ENCODE measurements around the gene HIRA.
A peak's percentile ranks its signal among the peaks of the same experiment; 100 is the strongest.
"Not testable (repeated sequence)": the region's sequence is repeated elsewhere in the genome, so short reads cannot be mapped to it uniquely, and the experiment has no call there.

The HIRA gene

GRCh38 chr22:19463008-19463407, 31.5 kb upstream of the HIRA start:
- DNase-seq (ENCODE audit: low spot score) = no peak

- DNase-seq (ENCODE audit: low spot score) = no peak
Observed at GRCh38 chr22:19461506-19461905, 30.0 kb upstream of the HIRA start.

GRCh38 chr22:19460036-19460435, 28.5 kb upstream of the HIRA start:
- no peak for DNase-seq (ENCODE audit: low spot score)

GRCh38 chr22:19457828-19458428, 26.4 kb upstream of the HIRA start:
- no peak for DNase-seq (ENCODE audit: low spot score)

- no peak for DNase-seq (ENCODE audit: low spot score)
Observed at GRCh38 chr22:19456541-19456940, 25.0 kb upstream of the HIRA start.

- DNase-seq (ENCODE audit: low spot score) = no peak
Observed at GRCh38 chr22:19455585-19456370, 24.2 kb upstream of the HIRA start.

- DNase-seq (ENCODE audit: low spot score) = no peak
Observed at GRCh38 chr22:19455033-19455432, 23.5 kb upstream of the HIRA start.

- no peak for DNase-seq (ENCODE audit: low spot score)
Observed at GRCh38 chr22:19454156-19454555, 22.6 kb upstream of the HIRA start.

- DNase-seq (ENCODE audit: low spot score) = no peak
Observed at GRCh38 chr22:19453718-19454117, 22.2 kb upstream of the HIRA start.

- no peak for DNase-seq (ENCODE audit: low spot score)
Observed at GRCh38 chr22:19451570-19451969, 20.0 kb upstream of the HIRA start.

- DNase-seq (ENCODE audit: low spot score) = no peak
Observed at GRCh38 chr22:19450363-19451175, 19.0 kb upstream of the HIRA start.

- no peak for DNase-seq (ENCODE audit: low spot score)
Observed at GRCh38 chr22:19449422-19449767, 17.9 kb upstream of the HIRA start.

GRCh38 chr22:19448739-19449421, 17.3 kb upstream of the HIRA start:
- DNase-seq (ENCODE audit: low spot score) = peak; percentile 47

GRCh38 chr22:19448076-19448607, 16.6 kb upstream of the HIRA start:
- DNase-seq (ENCODE audit: low spot score) = peak; percentile 86

GRCh38 chr22:19447330-19448075, 16.0 kb upstream of the HIRA start, which contains the start of gene C22orf39:
Gene C22orf39 (minus strand): TSS chr22:19447711. CDS start chr22:19447688, 23 bp downstream.
- DNase-seq (ENCODE audit: low spot score) = peak; percentile 96

GRCh38 chr22:19446603-19447329, 15.2 kb upstream of the HIRA start:
- no peak for DNase-seq (ENCODE audit: low spot score)

GRCh38 chr22:19445279-19445982, 13.9 kb upstream of the HIRA start:
- DNase-seq (ENCODE audit: low spot score) = not testable (repeated sequence)

- no peak for DNase-seq (ENCODE audit: low spot score)
Observed at GRCh38 chr22:19443544-19444211, 12.1 kb upstream of the HIRA start.

- DNase-seq (ENCODE audit: low spot score) = no peak
Observed at GRCh38 chr22:19442166-19442565, 10.6 kb upstream of the HIRA start.

Measured in D341Med (cell line).